ENCODE data around the gene IPO4.
A peak's percentile ranks its signal among the peaks of the same experiment; 100 is the strongest.

The IPO4 gene

DNA sequence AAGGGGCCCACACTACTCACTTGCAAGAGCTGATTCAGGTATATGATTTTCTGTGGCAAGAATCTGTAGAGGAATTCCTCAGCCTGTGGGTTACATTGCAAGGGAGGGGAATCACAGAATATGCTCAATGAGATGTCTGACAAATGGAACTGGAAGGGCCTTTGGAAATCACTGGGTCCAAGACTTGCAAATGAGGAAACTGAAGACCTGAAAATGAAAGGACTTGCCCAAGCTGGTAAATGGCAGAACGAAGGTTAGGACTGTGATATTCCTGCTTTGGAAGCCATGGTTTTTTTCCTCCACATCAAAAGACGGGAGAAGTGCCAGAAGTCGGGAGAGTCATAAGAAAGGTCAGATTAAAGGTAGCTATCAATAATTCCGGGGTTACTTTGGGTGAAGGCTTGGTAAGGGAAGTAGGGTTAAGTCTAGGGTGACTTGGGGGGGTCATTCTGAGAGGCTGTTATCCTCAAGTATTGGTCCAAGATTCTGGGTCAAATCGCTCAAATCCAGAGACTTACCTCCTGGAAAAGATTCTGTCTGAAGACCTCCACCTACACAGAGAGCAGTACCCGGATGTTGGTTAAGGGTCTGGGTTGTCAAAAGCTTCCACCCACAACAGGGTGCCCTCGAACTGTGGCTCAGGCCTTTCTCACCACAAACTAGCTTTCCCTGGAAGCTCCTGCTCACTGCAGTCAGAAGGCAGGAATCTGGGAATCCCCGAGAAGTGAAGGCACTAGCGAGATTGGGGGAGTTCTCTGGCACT, 42.7 kb downstream of the IPO4 start:
- no peak for DNase-seq

DNA sequence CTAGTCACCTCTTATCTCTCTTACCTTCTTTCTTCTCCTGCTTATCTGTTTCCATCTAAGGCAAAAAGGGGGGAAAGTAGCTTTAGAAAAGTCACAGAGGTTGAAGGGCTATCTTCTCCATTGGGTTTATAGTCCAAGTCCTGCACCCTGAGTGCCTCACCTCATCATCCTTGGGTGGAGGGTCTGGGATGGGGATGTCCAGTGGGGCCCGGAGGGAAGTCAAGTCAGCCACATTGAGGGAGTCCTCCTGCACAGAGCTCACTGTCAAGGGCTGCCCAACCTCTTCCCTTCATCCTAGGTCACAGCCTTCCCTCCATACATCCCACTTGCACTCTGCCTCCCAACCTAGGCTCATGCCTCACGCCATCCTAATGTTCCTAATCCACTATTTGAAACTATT, 43.4 kb downstream of the IPO4 start:
- DNase-seq, result no peak

- no peak for DNase-seq
Measured at GRCh38 chr14:24144451-24144850, 44.2 kb downstream of the IPO4 start.

DNA sequence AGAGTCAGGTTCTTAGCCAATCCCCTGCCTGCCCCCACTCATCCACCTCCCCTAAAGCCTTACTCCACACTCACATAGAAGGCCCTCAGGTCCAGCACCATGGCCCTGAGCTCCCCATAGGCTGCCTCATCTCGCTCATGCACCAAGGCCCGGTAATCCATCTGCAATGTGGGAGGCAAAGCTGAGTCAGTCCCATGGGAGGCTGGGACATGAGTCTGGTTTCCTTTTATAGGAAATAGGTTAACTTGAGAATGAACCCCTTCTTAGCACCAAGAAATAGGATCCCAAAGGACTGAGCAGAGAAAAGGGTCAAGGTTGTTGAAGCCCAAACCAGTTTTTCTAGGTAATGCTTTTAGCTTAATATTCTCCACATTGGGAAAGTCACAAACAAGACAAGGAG, 45.1 kb downstream of the IPO4 start:
- DNase-seq, result no peak

DNA sequence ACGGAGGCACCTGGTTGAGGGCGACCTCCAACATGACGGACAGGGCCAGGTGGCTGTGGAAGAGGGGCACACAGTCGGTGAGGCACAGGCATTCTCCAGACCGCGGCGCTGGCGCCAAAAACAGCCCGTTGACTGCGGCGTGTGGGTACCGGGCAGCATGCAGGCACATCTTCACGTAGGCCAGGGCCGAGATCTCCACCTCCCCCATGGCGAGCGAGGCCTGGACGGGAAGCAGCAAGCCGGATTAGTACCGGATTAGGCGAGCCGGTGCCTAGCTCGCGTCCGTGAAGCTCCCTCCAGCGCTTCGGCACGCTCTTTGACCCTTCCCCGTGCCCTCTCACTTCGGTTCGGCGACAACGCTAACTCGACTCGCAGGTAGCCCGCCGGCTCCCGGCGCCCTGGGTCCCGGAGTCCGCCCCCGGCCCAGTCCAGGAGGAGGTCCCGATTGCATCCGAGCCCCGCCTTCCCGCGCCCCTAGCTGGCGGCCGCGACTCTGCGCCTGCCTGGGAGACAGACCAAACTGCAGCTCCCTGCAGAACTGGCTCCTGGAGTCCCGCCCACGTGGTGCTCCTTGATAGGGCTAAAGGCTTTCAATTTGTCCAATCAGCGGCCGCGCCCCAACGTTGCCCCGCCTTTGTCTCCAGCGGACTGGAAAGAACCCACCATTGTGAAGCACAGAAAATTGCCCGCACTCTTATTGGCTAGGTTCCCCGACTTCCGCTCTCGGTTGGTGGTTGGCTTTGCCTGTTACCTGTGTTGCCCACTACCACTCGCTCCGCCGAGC, 47.3 kb downstream of the IPO4 start, which contains the start of gene EMC9:
Gene EMC9, minus strand, starts transcription at position 495 of the 784 bp plus-strand sequence. Its CDS starts 287 bp downstream, at position 208.
- DNase-seq, result peak; percentile 99

DNA sequence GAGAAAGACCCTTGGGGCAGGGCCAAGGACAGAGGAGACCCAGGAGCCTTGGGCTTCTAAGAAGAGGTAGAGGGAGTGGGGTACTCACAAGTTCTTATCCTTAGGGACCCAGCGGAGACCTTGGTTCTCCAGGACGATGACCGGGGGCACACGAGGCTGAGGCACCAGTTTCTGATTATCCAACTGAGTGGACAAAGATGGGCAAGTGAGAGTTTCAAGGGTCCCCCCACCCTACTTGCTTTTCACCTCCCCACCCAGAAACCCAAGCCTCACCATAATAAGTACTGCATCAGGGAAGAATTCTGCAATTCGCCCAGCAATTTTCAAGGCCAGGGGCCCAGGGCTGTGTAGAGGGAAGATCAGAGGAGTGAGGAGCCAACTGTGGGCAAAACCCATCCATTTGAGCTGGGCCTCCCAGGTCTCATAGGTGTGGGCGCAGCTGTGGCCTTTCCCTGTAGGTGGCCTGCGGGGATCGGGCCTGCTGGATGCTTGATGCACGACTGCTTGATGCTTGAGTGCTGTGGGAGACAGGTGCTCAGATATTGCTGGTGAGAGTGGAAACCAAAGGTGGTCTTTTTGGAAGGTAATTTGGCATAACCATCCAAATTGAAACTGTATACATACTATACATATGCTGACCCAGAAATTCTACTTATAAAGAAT, 49.2 kb downstream of the IPO4 start:
- DNase-seq, result no peak

DNA sequence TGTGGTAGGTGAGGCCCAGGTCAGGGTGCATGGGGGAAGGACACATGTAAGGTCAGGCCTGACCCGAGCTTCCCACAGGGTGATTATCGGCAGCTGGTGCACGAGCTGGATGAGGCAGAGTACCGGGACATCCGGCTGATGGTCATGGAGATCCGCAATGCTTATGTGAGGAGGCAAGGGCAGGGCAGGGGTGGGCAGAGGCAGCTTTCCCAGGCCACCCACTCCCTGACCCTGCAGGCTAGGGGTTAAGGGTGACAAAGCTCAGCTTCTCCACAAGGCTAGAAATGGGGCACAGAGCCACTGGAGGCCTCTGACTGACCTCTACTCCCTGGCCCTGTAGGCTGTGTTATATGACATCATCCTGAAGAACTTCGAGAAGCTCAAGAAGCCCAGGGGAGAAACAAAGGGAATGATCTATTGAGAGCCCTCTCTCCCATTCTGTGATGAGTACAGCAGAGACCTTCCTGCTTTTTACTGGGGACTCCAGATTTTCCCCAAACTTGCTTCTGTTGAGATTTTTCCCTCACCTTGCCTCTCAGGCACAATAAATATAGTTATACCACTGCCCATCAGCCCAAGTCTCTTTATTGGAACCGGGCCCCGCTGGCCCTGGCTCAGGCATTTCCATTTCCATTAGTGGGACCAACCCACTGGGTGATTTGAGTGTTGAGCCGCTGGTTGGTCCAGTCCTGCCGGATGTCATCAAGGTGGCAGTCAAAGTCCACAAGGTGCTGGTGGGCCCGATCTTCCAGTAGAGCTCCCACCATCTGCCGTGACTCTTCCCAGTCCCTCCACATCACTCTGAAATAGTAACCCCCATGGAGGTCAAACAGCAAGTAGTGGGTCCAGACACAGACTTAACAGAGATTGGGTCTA, 50.0 kb downstream of the IPO4 start:
- DNase-seq, result no peak

GRCh38 chr14:24137529-24138395, 50.9 kb downstream of the IPO4 start:
- no peak for DNase-seq

GRCh38 chr14:24136684-24137528, 51.7 kb downstream of the IPO4 start:
- DNase-seq, result no peak

GRCh38 chr14:24135834-24136683, 52.6 kb downstream of the IPO4 start, which contains the start of gene PSME1:
PSME1 (plus strand) TSS chr14:24136194; CDS start chr14:24136263, 69 bp downstream.
- peak; percentile 93 for DNase-seq

- no peak for DNase-seq
Measured at GRCh38 chr14:24135584-24135833, 53.1 kb downstream of the IPO4 start.

DNA sequence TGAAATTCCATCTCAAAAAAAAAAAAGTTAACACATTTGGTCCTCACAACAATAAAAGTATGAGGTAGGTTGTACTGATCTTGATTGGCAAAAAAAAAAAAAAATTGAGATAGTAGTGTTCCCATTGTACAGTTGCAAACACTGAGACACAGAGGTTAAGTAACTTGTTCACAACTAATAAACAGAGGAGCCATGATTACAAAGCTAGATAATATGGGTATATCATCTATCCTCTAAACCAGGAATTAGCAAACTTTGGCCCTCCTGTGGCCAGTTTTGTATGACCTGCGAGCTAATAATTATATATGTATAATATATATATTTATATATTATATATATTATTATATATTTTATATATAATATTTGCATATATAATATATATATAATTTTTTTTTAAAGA, 54.9 kb downstream of the IPO4 start:
- no peak for DNase-seq

GRCh38 chr14:24132976-24133375, 55.6 kb downstream of the IPO4 start:
- DNase-seq, result no peak

DNA sequence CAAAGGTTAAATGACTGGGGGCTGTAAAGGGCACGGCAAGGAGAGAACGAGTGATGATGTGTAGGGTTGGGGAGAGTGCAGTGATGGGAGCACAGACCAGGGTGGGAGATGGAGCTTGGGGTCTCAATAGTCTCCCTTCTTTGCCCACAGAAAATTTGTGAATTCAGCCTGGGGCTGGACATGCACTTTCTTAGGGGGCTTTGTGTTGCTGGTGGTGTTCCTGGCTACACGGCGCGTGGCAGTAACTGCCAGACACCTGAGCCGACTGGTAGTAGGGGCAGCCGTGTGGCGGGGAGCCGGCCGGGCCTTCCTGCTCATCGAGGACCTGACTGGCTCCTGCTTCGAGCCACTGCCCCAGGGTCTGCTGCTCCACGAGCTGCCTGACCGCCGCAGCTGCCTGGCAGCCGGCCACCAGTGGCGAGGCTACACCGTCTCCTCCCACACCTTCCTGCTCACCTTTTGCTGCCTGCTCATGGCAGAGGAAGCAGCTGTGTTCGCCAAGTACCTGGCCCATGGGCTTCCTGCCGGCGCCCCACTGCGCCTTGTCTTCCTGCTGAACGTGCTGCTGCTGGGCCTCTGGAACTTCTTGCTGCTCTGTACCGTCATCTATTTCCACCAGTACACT, 56.4 kb downstream of the IPO4 start:
- DNase-seq, result no peak

DNA sequence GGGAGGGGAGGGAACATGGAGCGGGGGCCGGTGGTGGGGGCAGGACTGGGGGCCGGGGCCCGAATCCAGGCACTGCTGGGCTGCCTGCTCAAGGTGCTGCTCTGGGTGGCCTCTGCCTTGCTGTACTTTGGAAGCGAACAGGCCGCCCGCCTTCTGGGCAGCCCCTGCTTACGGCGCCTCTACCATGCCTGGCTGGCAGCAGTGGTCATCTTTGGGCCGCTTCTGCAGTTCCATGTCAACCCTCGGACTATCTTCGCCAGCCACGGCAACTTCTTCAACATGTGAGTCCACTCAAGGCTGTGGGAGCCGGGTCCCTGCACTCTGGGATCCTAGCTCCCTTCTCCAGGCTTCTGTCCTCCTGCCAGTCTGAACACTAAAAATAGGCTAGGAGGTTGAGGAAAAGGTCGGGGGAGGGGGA, 57.1 kb downstream of the IPO4 start:
- DNase-seq, result no peak

GRCh38 chr14:24130717-24131548, 57.7 kb downstream of the IPO4 start:
- no peak for DNase-seq

- no peak for DNase-seq
Measured at GRCh38 chr14:24130380-24130716, 58.3 kb downstream of the IPO4 start, which contains the start of gene FITM1. FITM1 (plus strand) TSS chr14:24130659; CDS start chr14:24131564, 905 bp downstream.
